PC-3 (cell line): ENCODE results near the gene VILL. TPM values are rescaled to one million over a fixed set of nuclear protein-coding genes. Genes with fewer than 3 reads are reported as not detected.

Experiments used
- ATAC-seq: fragments of 200-7000 bp; cut with Tn5 transposase; 2 replicates; pipeline ENCODE4 v1.9.1; 2020; ENCODE audit warnings: mild to moderate bottlenecking, moderate library complexity
- BruUV-seq: library from RNA; stranded (reverse); fragments of 400-500 nt; replicated peaks from 2 replicates; lab custom pipeline; 2021; lab: Mats Ljungman, UMichigan
- CTCF ChIA-PET: fragments of 300-600 bp; sonication (Branson Sonifier 250); formaldehyde crosslinking; loops from one replicate; lab custom pipeline; 2022; ENCODE audit warnings: antibody characterized with exemption; lab: Charles Lee
- POLR2A ChIA-PET: fragments of 300-600 bp; sonication (Branson Sonifier 250); formaldehyde crosslinking; loops from one replicate; lab custom pipeline; 2022; ENCODE audit warnings: antibody characterized with exemption; ENCODE audit not compliant: unreplicated experiment; lab: Charles Lee
- DNase-seq: peaks from one replicate; pipeline ENCODE4 v3.0.0-alpha.2; 2015
- H2AFZ ChIP-seq: fragments of 300-600 bp; sonication (generic); 2 replicates; pipeline ENCODE4 v1.6.0; 2016; ENCODE audit warnings: antibody characterized with exemption, low read length
- H3F3A ChIP-seq: fragments of 300-600 bp; sonication (generic); one replicate; pipeline ENCODE4 v1.6.0; 2017; ENCODE audit warnings: antibody characterized with exemption, low read length, control low read depth, mild to moderate bottlenecking; ENCODE audit not compliant: unreplicated experiment
- H3K27ac ChIP-seq: fragments of 300-600 bp; sonication (generic); 2 replicates; pipeline ENCODE4 v1.5.1; 2016; ENCODE audit warnings: mild to moderate bottlenecking, low read length
- H3K27me3 ChIP-seq: fragments of 300-600 bp; sonication (generic); 2 replicates; pipeline ENCODE4 v1.6.1; 2016; ENCODE audit warnings: low read length, mixed read lengths
- H3K36me3 ChIP-seq: fragments of 300-600 bp; sonication (generic); 2 replicates; pipeline ENCODE4 v1.6.1; 2016; ENCODE audit warnings: low read depth, mixed run types, low read length, mixed read lengths
- H3K4me1 ChIP-seq: fragments of 300-600 bp; sonication (generic); 2 replicates; pipeline ENCODE4 v1.5.1; 2016; ENCODE audit warnings: low read length; ENCODE audit not compliant: insufficient read depth
- H3K4me2 ChIP-seq: fragments of 300-600 bp; sonication (generic); 2 replicates; pipeline ENCODE4 v1.6.0; 2016; ENCODE audit warnings: low read length
- H3K4me3 ChIP-seq: fragments of 300-600 bp; sonication (generic); 2 replicates; pipeline ENCODE4 v1.5.1; 2016; ENCODE audit warnings: mild to moderate bottlenecking, low read length, mixed read lengths
- H3K79me2 ChIP-seq: fragments of 300-600 bp; sonication (generic); 2 replicates; pipeline ENCODE4 v1.6.1; 2017; ENCODE audit warnings: low read length, mixed read lengths
- H3K9ac ChIP-seq: fragments of 300-600 bp; sonication (generic); 2 replicates; pipeline ENCODE4 v1.6.0; 2016; ENCODE audit warnings: mild to moderate bottlenecking, low read length
- H3K9me2 ChIP-seq: fragments of 300-600 bp; sonication (generic); replicated peaks from 2 replicates; pipeline ENCODE4 v1.6.1; 2016; ENCODE audit warnings: mixed run types, low read length, mixed read lengths
- H3K9me3 ChIP-seq: fragments of 300-600 bp; sonication (generic); 2 replicates; pipeline ENCODE4 v1.6.1; 2016; ENCODE audit warnings: low read length, mixed read lengths
- H4K20me1 ChIP-seq: fragments of 300-600 bp; sonication (generic); 2 replicates; pipeline ENCODE4 v1.6.1; 2016; ENCODE audit warnings: low read length, mixed read lengths
- EZH2 ChIP-seq: fragments of 300-600 bp; sonication (generic); IDR thresholded peaks from one replicate; pipeline ENCODE4 v1.6.1; 2017; ENCODE audit warnings: antibody characterized with exemption, mild to moderate bottlenecking, low read length; ENCODE audit not compliant: unreplicated experiment
- EZH2phosphoT487 ChIP-seq: fragments of 300-600 bp; sonication (generic); IDR thresholded peaks from 2 replicates; pipeline ENCODE4 v1.6.1; 2018; ENCODE audit warnings: mild to moderate bottlenecking, antibody characterized with exemption, low read length, borderline replicate concordance
- intact Hi-C: fragments of 100-400 bp; cut with micrococcal nuclease; formaldehyde crosslinking; loops from 2 replicates; pipeline ENCODE4 v1.9.0; 2023
- total RNA-seq: library from RNA; depleted of rRNA; stranded (reverse); fragments of >200 nt; gene quantifications from 2 replicates; pipeline ENCODE4 v1.2.3, GENCODE V29; 2014
- TF ChIP-seq, protein P1 (sequence below): fragments of 300-600 bp; sonication (generic); conservative IDR thresholded peaks from 2 replicates; pipeline ENCODE4 v1.5.1; 2017; ENCODE audit warnings: antibody characterized with exemption, low read depth, mild to moderate bottlenecking, low read length

The VILL gene
- total RNA-seq, 1 experiment from 2014 or later = 0.44 TPM

- Histone ChIP-seq H4K20me1 (no peaks in the 10 kb centered on the region), H3F3A (no peaks in the 10 kb centered on the region), H3K27me3 (no peaks in the 10 kb centered on the region), H3K4me3 (no peak overlapping the region), H3K9me3 (no peaks in the 10 kb centered on the region), H3K27ac (no peak overlapping the region), H3K4me2 (no peak overlapping the region), H2AFZ (no peak overlapping the region), H3K79me2 (no peaks in the 10 kb centered on the region), H3K36me3 (no peaks in the 10 kb centered on the region), H3K4me1 (no peaks in the 10 kb centered on the region), H3K9ac (no peak overlapping the region), H3K9me2 (no peaks in the 10 kb centered on the region)
- no TSS peak for BruUV-seq
- ChIA-PET CTCF (no interaction called here), POLR2A (no interaction called here)
- no peak for TF ChIP-seq EZH2phosphoT487
- TF ChIP-seq, protein P1, sequence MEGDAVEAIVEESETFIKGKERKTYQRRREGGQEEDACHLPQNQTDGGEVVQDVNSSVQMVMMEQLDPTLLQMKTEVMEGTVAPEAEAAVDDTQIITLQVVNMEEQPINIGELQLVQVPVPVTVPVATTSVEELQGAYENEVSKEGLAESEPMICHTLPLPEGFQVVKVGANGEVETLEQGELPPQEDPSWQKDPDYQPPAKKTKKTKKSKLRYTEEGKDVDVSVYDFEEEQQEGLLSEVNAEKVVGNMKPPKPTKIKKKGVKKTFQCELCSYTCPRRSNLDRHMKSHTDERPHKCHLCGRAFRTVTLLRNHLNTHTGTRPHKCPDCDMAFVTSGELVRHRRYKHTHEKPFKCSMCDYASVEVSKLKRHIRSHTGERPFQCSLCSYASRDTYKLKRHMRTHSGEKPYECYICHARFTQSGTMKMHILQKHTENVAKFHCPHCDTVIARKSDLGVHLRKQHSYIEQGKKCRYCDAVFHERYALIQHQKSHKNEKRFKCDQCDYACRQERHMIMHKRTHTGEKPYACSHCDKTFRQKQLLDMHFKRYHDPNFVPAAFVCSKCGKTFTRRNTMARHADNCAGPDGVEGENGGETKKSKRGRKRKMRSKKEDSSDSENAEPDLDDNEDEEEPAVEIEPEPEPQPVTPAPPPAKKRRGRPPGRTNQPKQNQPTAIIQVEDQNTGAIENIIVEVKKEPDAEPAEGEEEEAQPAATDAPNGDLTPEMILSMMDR = no peak
- no peak for TF ChIP-seq EZH2
- ATAC-seq = no peak
- intact Hi-C loops = no loop called here
- DNase-seq = no peak
Observed at GRCh38 chr3:38040401-38040800, 49.8 kb downstream of the VILL start.

DNA sequence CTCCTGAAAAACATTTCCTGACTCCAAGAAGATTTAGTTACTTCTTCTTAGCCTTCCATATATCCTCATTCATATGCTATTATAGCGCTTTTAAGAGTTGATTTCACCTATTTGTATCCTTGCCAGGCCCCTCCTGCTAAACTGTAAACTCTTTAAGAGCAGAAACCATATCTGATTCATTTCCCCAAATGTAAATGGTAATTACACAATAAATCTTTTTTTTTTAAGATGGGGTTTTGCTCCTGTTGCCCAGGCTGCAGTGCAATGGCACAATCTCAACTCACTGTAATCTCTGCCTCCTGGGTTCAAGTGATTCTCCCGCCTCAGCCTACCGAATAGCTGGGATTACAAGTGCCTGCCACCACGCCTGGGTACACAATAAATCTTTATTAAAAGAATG lies 52.9 kb downstream of the VILL start:
- H3K9me3 ChIP-seq = no peaks in the 10 kb centered on the region
- no peaks in the 10 kb centered on the region; the same call in 1 of the 2 replicates for H3K9me2 ChIP-seq
- H3K4me3 ChIP-seq = no peak overlapping the region
- H3K4me2 ChIP-seq = no peak overlapping the region
- H3K27me3 ChIP-seq = no peaks in the 10 kb centered on the region; the same call in 1 of the 2 replicates
- H3K36me3 ChIP-seq = no peaks in the 10 kb centered on the region
- DNase-seq (no peak), ATAC-seq (peak; percentile 57)
- no peaks in the 10 kb centered on the region for H3K4me1 ChIP-seq
- no peaks in the 10 kb centered on the region for H3K79me2 ChIP-seq
- ChIA-PET CTCF (no interaction called here), POLR2A (no interaction called here)
- no peak overlapping the region for H3K9ac ChIP-seq
- H2AFZ ChIP-seq = no peak overlapping the region
- H3K27ac ChIP-seq = no peak overlapping the region
- no TSS peak for BruUV-seq
- TF ChIP-seq EZH2 = no peak
- no peak for TF ChIP-seq EZH2phosphoT487
- TF ChIP-seq, protein P1 = no peak
- intact Hi-C loops = loop anchor here (1.0 kb wide), 1 partner anchor 38 kb away; no protein-coding TSS in a partner anchor
- H4K20me1 ChIP-seq = no peaks in the 10 kb centered on the region
- no peaks in the 10 kb centered on the region for H3F3A ChIP-seq

GRCh38 chr3:38046027-38046426 lies 55.4 kb downstream of the VILL start:
- Histone ChIP-seq H3K79me2 (no peaks in the 10 kb centered on the region), H3K4me3 (no peak overlapping the region), H3K27me3 (no peaks in the 10 kb centered on the region; the same call in 1 of the 2 replicates), H3K9ac (no peak overlapping the region), H3K9me3 (no peaks in the 10 kb centered on the region), H3K27ac (no peak overlapping the region), H2AFZ (no peak overlapping the region), H3F3A (no peaks in the 10 kb centered on the region), H3K36me3 (no peaks in the 10 kb centered on the region), H4K20me1 (no peaks in the 10 kb centered on the region), H3K4me2 (no peak overlapping the region), H3K9me2 (no peaks in the 10 kb centered on the region; the same call in 1 of the 2 replicates), H3K4me1 (no peaks in the 10 kb centered on the region)
- no TSS peak for BruUV-seq
- DNase-seq (no peak), ATAC-seq (no peak)
- POLR2A ChIA-PET = no interaction called here
- intact Hi-C loops = no loop called here
- TF ChIP-seq, protein P1 = no peak
- TF ChIP-seq EZH2 = no peak
- no peak for TF ChIP-seq EZH2phosphoT487
- CTCF ChIA-PET = no interaction called here
